Choroid plexus epithelial cell (primary cell): ENCODE measurements around the gene MKRN2OS.
"Not testable (repeated sequence)": the region's sequence is repeated elsewhere in the genome, so short reads cannot be mapped to it uniquely, and the experiment has no call there.

Experiments
- DNase-seq: peaks from one replicate; pipeline ENCODE4 v3.0.0-alpha.2; 2010; ENCODE audit warnings: low read depth
- H3K4me3 ChIP-seq: 2 replicates; pipeline ENCODE4 v1.5.1; 2011; ENCODE audit warnings: low read depth, mild to moderate bottlenecking, control low read depth, low read length, moderate library complexity
- TF ChIP-seq, protein P1 (sequence below): conservative IDR thresholded peaks from 2 replicates; pipeline ENCODE4 v1.5.1; 2011; ENCODE audit warnings: low read depth, mild to moderate bottlenecking, control low read depth, inconsistent platforms, low read length, moderate library complexity

MKRN2OS gene

DNA sequence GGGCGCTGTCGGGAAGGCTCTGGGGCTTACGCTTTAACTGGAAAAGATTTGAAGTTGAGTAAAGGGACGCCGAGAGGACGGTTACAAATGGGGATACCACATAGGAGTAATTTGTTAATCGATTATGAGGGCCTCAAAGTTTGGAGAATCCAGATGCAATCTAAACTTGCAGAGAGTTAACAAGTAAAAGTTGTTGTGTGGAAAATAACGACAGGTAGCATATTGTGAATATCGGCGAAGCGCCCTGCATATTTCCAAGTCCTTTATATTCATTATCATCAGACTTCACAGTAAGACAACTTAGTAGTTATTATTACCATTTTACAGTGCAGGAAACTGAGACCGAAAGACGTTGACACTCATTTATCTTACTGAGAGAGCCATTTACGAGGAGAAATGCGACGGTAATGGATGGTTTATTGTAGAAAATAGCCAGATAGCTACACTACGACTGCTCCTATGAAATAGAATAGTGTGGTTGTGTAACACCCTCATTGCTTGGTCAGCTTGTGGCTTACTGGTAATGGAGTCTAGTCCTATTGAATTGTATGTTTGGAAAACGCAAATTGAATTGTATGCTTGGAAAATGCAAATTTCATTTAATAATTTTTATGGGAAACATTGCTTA, 12.3 kb upstream of the MKRN2OS start:
- peak overlapping the region; percentile 93 for H3K4me3 ChIP-seq
- DNase-seq = peak; percentile 71
- TF ChIP-seq, protein P1, sequence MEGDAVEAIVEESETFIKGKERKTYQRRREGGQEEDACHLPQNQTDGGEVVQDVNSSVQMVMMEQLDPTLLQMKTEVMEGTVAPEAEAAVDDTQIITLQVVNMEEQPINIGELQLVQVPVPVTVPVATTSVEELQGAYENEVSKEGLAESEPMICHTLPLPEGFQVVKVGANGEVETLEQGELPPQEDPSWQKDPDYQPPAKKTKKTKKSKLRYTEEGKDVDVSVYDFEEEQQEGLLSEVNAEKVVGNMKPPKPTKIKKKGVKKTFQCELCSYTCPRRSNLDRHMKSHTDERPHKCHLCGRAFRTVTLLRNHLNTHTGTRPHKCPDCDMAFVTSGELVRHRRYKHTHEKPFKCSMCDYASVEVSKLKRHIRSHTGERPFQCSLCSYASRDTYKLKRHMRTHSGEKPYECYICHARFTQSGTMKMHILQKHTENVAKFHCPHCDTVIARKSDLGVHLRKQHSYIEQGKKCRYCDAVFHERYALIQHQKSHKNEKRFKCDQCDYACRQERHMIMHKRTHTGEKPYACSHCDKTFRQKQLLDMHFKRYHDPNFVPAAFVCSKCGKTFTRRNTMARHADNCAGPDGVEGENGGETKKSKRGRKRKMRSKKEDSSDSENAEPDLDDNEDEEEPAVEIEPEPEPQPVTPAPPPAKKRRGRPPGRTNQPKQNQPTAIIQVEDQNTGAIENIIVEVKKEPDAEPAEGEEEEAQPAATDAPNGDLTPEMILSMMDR = no peak

DNA sequence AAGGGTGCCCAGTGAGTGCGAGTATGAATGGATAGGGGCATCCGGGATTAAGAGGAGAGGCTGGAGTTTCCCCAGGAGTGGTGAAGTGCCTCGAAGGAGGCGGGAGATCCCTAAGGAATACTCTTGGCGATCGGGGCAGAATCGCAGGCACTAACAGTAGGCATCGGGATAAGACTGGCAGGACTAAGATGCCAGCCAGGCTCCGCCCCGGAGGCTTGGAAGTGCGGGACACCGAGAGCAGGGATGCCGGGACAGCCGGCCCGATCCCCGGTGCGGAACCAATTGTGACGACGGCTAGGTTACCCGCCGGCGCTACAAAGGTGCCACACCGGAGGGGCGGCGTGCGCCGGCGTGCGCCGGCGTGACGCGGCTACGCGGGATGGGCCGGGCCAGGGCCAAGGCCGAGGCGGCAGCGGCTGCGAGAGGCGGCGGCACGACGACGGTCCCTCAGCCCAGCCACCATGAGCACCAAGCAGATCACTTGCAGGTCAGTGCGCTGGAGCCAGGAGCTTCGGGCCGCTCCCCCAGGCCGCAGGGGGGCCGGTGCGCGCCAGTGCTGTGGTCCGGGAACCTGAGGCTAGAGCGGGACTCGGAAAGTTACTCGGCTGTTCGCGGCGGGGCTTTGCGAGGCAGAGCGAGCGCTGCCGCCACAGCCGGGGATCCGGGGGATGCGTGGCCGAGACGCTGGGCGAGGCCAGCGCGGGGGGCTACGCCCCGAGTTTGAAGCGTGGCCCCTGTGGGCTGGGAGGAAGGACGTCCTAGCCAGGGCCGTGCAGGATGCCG, 11.6 kb upstream of the MKRN2OS start, which contains the start of gene MKRN2:
Gene MKRN2, plus strand, starts transcription at position 398 of the 783 bp plus-strand sequence. Its CDS starts 64 bp downstream, at position 462.
- DNase-seq = peak; percentile 80
- TF ChIP-seq, protein P1 = no peak
- peak within 1 kb of the TSS; percentile 93 for H3K4me3 ChIP-seq

DNA sequence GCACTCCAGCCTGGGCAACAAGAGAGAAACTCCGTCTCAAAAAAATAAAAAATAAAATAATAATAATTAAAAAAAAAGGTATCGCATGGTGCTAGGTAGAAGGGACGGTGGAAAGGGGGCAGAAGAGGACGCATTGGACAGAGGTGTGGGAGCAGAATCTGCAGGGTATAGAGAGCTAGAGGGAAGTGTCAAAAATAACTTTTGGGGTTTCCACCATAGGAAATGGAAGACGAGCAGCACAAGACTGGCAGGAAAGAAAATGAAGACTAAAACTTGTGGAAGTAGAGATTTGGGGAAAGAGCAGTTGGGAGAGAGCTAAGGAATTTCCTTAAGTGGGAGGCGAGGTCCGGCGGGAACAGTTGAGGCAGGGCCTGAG, 11.0 kb upstream of the MKRN2OS start:
- DNase-seq = no peak
- TF ChIP-seq, protein P1 = no peak
- peak overlapping the region; percentile 93 for H3K4me3 ChIP-seq

GRCh38 chr3:12553921-12554391, 8.7 kb upstream of the MKRN2OS start:
- peak overlapping the region; percentile 63 for H3K4me3 ChIP-seq
- peak; percentile 40 for DNase-seq
- TF ChIP-seq, protein P1 = peak; percentile 8

DNA sequence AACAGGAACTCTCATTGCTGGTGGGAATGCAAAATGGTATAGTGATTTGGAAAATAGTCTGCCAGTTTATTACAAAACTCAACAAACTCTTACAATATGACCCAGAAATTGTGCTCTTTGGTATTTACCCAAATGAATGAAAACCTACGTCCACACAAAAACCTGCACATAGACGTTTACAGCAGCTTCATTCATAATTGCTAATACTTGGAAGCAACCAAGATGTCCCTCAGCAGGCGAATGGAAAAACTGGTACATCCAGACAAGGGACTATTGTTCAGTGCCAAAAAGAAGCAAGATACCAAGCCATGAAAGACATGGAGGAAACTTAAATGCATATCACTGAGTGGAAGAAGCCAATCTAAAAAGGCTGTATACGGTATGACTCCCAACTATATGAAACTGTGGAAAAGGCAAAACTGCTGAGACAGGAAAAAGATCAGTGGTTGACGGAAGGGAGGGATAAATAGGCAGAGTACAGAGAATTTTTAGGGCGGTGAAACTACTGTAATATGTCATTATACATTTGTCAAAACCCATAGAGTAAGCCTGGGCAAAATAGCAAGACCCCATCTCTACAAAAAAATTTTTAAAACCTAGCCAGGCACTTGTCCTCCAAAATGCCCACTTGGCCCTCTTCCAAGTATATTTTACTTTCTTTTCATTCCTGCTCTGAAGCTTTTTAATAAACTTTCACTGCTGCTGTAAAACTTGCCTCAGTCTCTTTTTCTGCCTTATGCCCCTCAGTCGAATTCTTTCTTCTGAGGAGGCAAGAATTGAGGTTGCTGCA, 4.9 kb upstream of the MKRN2OS start:
- TF ChIP-seq, protein P1 = no peak
- H3K4me3 ChIP-seq = no peak overlapping the region

GRCh38 chr3:12544652-12545472, 437 bp downstream of the MKRN2OS start:
- DNase-seq = no peak
- TF ChIP-seq, protein P1 = no peak
- H3K4me3 ChIP-seq = no peak overlapping the region

More for the DNA sequence above, 4.9 kb upstream of the MKRN2OS start:
- DNase-seq = no peak

- not testable (repeated sequence) for DNase-seq, H3K4me3 ChIP-seq
Observed at GRCh38 chr3:12543497-12543896, 1.8 kb downstream of the MKRN2OS start.
